ENCODE data around the gene MYBPC2.

MYBPC2 gene

GRCh38 chr19:50410109-50410508 is 22.6 kb upstream of the MYBPC2 start:
- no peak for DNase-seq

GRCh38 chr19:50412419-50412818 is 20.3 kb upstream of the MYBPC2 start:
- DNase-seq: no peak

DNA sequence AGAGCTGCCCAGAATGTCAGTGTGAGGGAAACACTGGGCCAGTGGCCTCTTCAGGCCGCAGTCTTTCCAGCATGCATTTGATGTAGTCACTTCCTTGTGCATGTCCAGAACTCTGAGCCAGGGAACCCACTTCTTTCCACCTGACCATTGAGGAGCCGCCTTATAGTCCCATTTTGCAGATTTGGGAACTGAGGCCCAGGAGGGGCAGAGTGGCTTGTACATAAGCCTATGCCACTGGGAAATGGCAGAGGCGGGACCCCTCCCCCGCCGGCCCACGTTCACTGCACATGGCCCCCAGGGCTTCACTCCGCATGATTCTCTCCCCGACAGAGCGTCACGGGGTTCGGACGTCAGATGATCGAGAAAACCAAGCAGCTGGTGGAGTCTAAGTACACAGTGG is 19.6 kb upstream of the MYBPC2 start:
- DNase-seq: no peak

- DNase-seq: no peak
Measured at GRCh38 chr19:50413531-50413930, 19.2 kb upstream of the MYBPC2 start.

DNA sequence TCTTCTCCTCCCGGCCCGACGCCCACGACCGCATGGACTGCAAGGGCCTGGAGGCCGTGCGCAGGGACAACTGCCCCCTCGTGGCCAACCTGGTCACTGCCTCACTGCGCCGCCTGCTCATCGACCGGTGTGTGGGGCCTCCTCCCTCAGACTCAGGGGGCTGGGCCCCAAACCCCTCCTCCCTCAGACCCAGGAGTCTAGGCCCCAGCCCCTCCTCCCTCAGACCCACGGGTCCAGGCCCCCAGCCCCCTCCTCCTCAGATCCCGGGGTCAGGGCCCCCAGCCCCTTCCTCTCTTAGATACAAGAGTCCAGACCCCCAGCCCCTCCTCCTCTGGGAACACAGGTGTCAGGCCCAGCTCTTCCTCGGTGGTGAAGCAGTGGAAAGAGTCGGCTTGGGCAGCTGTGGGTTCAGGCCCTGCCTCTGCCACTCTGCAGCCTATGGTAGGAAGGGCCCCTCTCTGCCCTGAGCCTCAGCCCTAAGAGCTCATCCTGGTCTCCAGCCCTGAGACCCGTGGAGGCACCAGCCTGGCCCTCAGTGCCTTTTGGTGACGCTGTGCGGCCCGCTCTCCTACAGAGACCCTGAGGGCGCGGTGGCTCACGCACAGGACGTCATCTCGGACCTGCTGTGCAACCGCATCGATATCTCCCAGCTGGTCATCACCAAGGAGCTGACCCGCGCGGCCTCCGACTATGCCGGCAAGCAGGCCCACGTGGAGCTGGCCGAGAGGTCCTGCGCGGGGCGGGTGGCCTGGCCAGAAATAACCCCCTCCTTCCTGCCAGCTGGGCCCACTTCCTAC is 17.6 kb upstream of the MYBPC2 start:
- DNase-seq: peak; percentile 42

- no peak for DNase-seq
Measured at GRCh38 chr19:50415661-50416033, 17.0 kb upstream of the MYBPC2 start.

- no peak for DNase-seq
Measured at GRCh38 chr19:50416034-50416977, 16.4 kb upstream of the MYBPC2 start.

- no peak for DNase-seq
Measured at GRCh38 chr19:50417111-50418081, 15.3 kb upstream of the MYBPC2 start.

GRCh38 chr19:50418176-50419021 is 14.3 kb upstream of the MYBPC2 start, which contains the start of gene SPIB:
SPIB (plus strand) TSS chr19:50418938; CDS start chr19:50418963, 25 bp downstream.
- no peak for DNase-seq

DNA sequence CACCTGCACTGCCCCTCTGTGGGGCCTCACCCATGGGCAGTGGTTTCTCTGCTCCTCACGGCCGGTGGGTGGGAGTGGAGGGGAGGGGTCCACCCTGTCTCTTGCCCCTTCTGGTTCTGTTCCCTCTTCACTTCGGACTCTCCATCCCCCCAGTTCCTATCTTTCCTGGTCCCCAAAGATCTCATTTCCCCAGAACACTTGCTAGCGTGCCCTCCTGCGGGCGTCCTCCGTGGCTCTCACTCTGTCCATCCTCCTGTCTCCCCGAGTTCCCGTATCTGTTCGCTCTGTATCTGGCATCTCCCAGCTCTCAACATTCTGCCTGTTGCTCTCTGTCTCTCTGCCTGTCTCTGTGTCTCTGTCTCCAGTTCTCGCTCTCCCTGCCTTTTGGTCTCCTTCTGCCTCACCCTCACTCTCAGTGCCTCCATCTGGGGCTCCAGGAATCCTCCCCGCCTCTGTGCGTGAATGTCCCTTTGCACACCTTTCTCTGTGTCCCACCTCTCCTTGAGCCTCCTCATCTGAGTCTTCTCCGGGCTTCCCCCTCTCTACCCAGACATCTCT is 13.6 kb upstream of the MYBPC2 start:
- no peak for DNase-seq

DNA sequence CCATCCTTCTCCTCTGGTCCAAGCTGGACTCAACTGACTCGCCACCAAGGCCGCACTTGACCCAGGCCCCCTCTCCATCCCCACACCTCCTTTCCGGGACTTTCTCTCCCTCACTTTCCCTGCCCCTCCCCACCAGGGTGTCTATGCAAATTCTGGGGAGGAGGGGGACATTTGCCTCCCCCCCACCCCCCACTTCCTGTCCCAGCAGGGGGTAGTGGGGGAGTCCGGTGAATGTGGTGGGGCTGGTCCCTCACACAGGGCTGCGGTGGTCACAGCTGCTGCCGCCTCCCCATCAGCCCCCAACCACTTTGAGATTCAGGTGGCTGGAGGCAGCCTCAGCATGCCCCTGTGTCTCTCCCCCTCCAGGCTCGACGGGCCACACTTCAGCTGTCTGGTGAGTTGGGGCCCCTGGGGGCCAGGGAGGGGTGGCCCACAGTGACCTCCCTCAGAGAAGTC is 13.1 kb upstream of the MYBPC2 start:
- no peak for DNase-seq

- DNase-seq: no peak
Measured at GRCh38 chr19:50420127-50420526, 12.6 kb upstream of the MYBPC2 start.

- no peak for DNase-seq
Measured at GRCh38 chr19:50420808-50421207, 11.9 kb upstream of the MYBPC2 start.

DNA sequence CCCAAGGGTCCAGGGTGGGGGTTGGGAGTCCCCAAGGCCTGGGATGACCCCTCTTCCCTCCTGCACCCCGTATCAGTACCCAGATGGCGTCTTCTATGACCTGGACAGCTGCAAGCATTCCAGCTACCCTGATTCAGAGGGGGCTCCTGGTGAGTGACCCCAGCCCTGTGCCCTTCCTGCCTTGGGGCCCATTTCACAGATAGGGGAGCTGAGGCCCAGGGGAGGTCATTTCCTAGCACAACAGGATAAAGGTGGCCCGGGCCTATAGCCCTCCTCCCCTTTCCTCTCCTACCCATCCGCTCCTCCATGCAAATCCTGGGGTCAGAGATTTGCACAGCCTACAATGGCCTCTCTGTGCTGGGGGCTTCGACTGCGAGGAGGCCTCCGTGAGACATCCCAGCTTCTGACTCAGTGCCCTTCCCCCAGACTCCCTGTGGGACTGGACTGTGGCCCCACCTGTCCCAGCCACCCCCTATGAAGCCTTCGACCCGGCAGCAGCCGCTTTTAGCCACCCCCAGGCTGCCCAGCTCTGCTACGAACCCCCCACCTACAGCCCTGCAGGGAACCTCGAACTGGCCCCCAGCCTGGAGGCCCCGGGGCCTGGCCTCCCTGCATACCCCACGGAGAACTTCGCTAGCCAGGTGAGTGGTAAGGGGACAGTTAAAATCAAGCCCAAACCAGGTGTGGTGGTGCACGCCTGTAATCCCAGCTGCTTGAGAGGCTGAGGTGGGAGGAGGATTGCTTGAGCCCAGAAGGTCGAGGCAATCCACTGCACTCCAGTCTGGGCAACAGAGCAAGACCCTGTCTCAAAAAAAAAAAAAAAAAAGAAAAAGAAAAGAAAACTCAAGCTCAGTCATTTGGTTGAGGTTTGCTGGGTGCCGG is 10.1 kb upstream of the MYBPC2 start:
- DNase-seq: no peak

- DNase-seq: no peak
Measured at GRCh38 chr19:50423279-50424113, 9.2 kb upstream of the MYBPC2 start.

DNA sequence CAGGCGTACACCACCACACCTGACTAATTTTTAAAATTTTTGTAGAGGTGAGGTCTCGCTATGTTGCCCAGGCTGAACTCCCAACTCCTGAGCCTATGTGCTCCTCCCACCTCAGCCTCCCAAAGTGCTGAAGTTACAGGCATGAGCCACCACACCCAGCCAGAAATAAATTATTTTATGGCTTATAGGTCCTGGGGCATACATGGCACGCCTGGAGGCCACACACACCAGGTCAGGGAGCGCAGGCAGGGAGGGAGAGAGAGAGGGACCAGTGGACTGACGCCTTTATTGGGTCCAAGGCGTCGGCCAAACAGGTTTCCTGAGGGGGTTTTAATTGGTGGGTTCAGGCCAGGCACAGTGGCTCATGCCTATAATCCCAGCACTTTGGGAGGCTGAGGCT is 7.1 kb upstream of the MYBPC2 start:
- no peak for DNase-seq

GRCh38 chr19:50427318-50427925 is 5.3 kb upstream of the MYBPC2 start:
- DNase-seq: no peak

- DNase-seq: no peak
Measured at GRCh38 chr19:50427997-50428425, 4.7 kb upstream of the MYBPC2 start.
